Activated CD8-positive, alpha-beta memory T cell treated with anti-CD3 and anti-CD28 coated beads, Interleukin-2, amount 50 U/mL, for 1 hour (primary cell): ENCODE results near the gene UMOD.

Source experiments
- DNase-seq: peaks from one replicate; pipeline ENCODE4 v3.0.0-alpha.2; 2020; ENCODE audit errors: extremely low read depth

UMOD gene

DNA sequence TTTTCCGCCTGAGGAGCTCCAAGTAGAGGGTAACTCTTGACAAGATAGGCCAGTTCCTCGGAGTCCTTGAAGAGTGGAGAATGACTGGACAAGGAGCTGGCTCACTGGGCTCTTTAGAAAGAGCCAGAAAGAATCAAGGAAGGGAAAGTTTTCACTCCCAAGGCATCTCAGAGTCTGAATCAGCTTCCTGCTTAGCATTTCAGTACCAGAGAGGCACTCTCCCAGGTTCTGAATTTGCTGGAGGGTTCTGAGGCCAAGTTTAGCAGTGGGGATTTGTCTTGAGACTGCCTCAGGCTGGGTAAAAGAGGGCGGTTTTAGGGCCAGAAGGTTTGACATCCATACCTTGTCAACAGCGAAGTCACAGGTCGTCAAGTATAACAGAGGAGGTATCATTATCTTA, 50.7 kb downstream of the UMOD start:
- no peak for DNase-seq

DNA sequence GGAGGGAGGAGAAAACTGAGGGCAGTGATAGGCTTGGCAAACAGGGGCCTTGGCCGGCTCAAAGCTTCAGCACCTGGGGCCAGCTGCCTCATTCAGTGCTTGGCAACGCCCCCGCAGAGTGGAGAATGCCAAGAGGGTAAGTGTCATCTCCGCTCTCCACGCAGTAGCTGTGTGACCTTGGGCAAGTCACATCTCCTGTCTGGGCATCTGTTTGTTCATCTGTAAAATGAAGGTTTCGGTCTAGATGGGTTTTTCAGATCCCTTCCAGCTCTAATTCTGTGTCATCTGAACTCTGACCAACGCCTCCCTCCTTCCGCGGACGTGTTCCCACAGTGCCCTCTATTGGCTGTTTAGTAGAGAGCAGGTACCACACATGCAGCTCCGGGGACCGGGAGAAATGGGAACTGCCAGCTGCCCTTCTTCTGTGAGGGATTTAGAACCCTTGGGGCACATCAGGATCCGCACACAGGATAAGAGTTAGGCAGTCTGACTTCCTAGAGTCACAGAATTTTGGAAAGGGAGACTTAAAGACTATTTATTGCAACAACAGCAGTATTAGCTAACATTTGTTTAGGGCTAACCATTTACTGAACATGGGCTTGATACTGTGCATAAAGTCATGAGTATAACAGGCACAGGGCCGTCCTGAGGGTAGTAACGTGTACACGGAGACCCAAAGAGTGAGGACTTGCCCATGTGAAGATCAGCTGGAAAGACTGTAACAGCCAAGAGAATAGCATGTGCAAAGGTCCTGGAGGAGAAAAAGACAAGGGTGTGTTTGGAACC, 52.0 kb downstream of the UMOD start:
- DNase-seq, result no peak

DNA sequence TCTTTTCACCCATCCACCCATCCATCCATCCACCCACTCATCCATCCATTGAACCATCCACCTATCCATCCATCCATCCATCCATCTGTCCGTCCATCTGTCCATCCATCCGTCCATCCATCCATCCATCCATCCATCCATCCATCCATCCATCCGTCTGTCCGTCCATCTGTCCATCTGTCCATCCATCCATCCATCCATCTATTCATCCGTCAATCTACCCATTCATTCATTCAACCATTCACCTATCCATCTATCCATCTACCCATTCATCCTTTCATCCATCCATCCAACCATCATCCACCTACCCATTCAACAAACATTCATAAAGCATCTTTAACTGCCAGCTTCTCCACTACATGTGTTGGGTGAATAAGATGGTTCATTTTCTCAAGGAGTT, 54.1 kb downstream of the UMOD start:
- no peak for DNase-seq

DNA sequence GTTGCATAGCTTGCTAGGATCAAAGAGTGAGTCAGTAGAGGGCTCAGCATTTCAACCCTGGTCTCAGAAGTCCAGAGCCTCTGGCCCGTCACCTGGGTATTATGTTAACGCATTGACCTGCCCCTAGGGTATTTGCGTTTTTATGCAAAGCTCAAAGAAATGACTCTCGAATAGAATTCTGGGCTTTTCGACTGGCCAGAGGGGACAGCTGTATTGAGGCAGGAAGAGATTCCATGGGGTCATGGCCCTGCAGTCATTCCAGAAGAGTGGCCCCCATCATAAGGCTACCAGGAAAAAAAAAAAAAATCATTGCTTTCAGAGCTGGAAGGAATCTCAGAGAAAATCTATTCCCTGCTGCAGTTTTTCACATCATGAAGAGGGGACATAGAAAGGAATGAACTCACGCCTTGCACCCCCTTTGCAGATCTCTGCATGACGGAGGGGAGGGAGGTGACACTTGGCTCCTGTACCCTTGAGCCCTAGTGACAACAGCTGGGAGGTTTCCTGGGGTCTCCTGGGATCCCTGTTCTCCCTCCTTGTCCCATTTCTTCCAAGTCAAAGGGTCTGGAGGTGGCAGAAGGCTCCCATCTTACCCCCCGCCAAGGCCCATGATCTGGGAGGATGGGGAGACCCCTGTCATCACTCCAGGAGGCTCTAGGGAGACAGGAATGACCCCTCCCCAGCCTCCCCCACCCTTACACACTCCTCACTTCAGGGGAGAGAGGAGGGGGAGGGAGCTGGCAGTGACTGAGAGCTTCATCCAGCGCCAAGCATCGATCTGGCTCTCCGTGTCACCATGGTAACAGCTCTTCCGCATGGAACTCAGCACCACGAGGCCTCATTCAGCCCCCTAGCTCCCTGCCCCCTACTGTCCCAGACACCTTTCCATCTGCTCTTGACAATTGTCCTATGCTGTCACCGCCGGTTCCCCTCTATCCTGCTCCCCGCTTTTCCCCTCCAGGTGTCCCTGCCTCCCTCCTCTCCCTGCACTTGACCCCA, 61.0 kb downstream of the UMOD start:
- DNase-seq, result no peak

DNA sequence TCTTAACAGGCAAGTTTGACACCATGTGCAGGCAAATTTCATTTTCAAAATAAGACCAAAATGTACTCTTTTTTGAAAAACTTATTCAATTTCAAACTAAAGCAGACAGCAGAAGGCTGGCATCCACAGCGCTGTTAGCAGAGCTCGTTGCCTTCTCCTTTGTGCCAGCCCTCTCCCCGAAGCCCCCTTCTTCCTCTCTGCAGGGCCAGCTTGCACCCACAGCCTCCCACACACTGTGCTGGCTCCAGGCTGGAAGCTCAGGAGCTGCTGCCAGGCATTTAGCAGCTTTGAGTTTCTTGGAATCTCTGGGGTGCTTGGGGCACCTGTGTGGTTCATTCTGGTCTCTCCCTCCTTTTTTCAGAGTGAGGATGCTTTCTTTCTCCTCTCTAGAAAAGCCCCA, 62.9 kb downstream of the UMOD start:
- no peak for DNase-seq

DNA sequence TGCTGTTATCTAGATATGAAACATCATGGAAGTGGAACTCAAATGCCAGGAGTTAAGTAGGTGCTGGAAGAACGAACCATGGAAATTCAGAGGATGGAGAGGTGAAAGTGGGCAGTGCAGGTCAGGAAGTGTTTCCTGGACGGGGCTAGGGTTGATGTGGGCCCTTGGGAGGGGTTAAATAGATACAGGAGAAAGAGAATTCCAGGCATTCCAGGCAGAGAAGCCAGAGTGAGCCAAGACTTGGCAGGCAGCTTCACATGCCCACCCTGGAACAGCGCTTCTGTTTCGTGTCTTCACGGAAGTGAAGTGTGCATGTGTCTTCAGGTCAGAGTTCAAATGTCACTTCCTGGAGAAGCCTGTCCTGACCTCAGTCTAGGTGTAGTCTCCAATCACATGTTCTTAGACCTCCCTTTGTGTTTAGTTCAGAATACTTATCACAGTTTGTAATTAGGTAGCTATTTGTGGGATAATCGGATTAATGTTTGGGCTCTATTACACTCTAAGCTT, 66.5 kb downstream of the UMOD start:
- DNase-seq, result no peak
